Tibial artery (tissue), 4 donors: Measurements from ENCODE around the gene TEAD3.
"Not testable (repeated sequence)": the region's sequence is repeated elsewhere in the genome, so short reads cannot be mapped to it uniquely, and the experiment has no call there.

Experiments used
- DNase-seq, 2 donors: peaks; one replicate each; pipeline ENCODE4 v3.0.0-alpha.2; 2019
- H3K27ac ChIP-seq, 2 donors: fragments of 200-600 bp; sonication (generic) in 1 of 2; 1 replicate in 1 of 2; 2 replicates in 1 of 2; pipeline ENCODE4 v1.5.1; 2018 to 2019; ENCODE audit warnings: mild to moderate bottlenecking in 1 of 2
- H3K27me3 ChIP-seq, 2 donors: fragments of 200-600 bp; sonication (generic) in 1 of 2; one replicate each; pipeline versions ENCODE4 v1.5.1 to v1.6.0; 2016 to 2019
- H3K36me3 ChIP-seq, 3 donors: fragments of 200-600 bp; sonication (generic) in 2 of 3; one replicate each; pipeline ENCODE4 v1.5.1; 2016 to 2019; ENCODE audit warnings: mild to moderate bottlenecking in 2 of 3
- H3K4me1 ChIP-seq, 4 donors: fragments of 200-600 bp; sonication (generic) in 2 of 4; 1 replicate in 3 of 4; 2 replicates in 1 of 4; pipeline ENCODE4 v1.5.1; 2016 to 2019
- H3K4me3 ChIP-seq, 2 donors: fragments of 200-600 bp; sonication (generic) in 1 of 2; 1 replicate in 1 of 2; 2 replicates in 1 of 2; pipeline ENCODE4 v1.5.1; 2018 to 2019; ENCODE audit warnings: mild to moderate bottlenecking in 2 of 2
- H3K9me3 ChIP-seq, 3 donors: fragments of 200-600 bp; sonication (generic) in 1 of 3; one replicate each; pipeline ENCODE4 v1.5.1; 2016 to 2019
- intact Hi-C: fragments of 100-400 bp; cut with DNase I; formaldehyde crosslinking; loops from one replicate; pipeline ENCODE4 v1.15.0; 2023; ENCODE audit warnings: low total_unique reads
- TF ChIP-seq, protein P1 (sequence below), 2 experiments: fragments of 200-600 bp in 1 of 2; fragments of 450-650 bp in 1 of 2; IDR thresholded peaks; one replicate each; pipeline ENCODE4 v1.5.1; 2017 to 2019; ENCODE audit warnings: antibody characterized with exemption in 2 of 2, mild to moderate bottlenecking in 1 of 2, moderate library complexity in 1 of 2

The TEAD3 gene

DNA sequence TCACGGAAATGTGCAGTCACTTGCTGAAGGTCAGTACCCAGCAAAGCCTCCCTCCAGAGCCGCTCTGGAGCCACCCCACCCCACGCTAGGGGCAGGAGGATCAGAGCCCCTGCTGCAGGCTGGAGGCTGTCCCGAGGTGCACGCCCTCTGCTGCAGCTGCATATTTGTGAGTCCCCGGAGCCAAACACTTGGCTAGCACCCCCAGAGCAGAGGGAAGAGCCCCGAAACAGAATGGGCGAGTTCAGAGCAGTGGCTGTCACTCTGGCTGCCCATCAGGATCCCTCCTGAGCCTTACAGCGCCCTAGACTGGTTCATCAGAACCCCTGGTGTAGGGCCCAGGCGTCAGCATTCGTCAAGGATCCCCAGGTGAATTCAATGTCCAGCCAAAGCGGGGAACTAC is 25.3 kb upstream of the TEAD3 start:
- intact Hi-C loops, result loop anchor here (1.0 to 5.0 kb wide), 2 partner anchors 60 to 215 kb away; partner anchors contain the start of gene ARMC12
- Histone ChIP-seq H3K4me1 (peaks cover 0 to 9% (median 2%) of the 10 kb centered on the region in 4 donors), H3K36me3 (no peaks in the 10 kb centered on the region), H3K27me3 (peaks cover 0 to 6% of the 10 kb centered on the region in 2 donors), H3K9me3 (no peaks in the 10 kb centered on the region), H3K4me3 (no peak overlapping the region), H3K27ac (no peak overlapping the region)
- TF ChIP-seq, protein P1, sequence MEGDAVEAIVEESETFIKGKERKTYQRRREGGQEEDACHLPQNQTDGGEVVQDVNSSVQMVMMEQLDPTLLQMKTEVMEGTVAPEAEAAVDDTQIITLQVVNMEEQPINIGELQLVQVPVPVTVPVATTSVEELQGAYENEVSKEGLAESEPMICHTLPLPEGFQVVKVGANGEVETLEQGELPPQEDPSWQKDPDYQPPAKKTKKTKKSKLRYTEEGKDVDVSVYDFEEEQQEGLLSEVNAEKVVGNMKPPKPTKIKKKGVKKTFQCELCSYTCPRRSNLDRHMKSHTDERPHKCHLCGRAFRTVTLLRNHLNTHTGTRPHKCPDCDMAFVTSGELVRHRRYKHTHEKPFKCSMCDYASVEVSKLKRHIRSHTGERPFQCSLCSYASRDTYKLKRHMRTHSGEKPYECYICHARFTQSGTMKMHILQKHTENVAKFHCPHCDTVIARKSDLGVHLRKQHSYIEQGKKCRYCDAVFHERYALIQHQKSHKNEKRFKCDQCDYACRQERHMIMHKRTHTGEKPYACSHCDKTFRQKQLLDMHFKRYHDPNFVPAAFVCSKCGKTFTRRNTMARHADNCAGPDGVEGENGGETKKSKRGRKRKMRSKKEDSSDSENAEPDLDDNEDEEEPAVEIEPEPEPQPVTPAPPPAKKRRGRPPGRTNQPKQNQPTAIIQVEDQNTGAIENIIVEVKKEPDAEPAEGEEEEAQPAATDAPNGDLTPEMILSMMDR (IDR thresholded peaks at IDR 0.05), result no peak
- no peak for DNase-seq

DNA sequence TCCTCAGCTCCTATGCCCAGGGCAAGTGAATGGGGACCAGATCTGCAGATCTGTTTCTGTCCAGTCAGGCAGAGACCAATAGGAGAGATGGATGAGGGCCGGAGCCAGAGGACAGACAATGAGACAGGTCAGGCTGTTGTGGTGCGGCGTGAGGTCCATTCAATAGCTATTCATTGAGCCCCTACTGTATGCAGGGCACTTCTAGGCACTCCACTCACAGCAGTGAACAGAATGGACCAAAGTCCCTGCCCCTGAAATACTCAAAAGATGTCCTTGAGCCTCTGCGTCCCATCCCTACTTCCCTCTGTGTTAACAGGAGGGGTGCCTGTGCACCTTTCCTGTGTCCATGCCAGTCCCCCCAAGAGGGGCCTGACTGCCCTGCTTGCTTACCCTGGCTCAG is 24.4 kb upstream of the TEAD3 start:
- H3K4me3 ChIP-seq, result no peak overlapping the region
- H3K4me1 ChIP-seq, result peaks cover 0 to 9% (median 2%) of the 10 kb centered on the region in 4 donors
- H3K27me3 ChIP-seq, result peaks cover 0 to 6% of the 10 kb centered on the region in 2 donors
- TF ChIP-seq, protein P1 (IDR thresholded peaks at IDR 0.05), result no peak
- H3K9me3 ChIP-seq, result no peaks in the 10 kb centered on the region
- DNase-seq, result no peak
- intact Hi-C loops, result loop anchor here (5.0 kb wide), 1 partner anchor 61 kb away; no protein-coding TSS in a partner anchor
- H3K27ac ChIP-seq, result no peak overlapping the region
- no peaks in the 10 kb centered on the region for H3K36me3 ChIP-seq

DNA sequence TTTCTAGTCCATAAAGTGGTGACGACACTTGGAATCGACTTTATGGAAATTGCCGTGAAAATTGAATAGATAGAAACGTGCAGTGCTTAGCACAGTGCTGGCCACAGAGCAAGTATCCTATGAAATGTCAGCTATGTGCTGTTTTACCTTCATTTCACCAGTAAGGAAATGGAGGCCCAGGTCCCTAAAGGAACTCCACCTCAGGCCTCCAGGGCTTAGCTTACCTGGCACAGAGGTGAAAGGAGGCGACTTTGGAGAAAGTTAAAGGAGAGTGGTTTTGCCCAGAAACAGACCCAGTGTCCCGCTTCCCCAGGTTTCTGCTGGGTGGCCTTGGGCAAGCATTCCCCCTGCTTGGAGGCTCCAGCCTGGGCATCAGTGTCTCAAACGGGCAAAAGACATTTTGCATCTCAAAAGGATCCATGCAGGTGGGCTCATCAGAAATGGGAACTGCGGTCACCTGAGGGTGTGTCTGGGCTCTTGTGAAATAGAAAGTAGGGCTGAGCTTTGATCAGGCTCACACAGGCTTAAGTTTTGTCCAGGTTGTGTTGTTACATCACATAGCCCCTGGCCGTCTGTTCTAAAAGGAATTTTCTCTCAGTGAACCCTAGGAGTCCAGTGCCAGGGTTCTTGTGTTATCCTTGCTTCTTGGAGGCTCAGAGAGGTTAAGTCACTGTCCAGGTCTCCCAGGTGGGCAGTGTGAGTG is 22.6 kb upstream of the TEAD3 start:
- Histone ChIP-seq H3K9me3 (no peaks in the 10 kb centered on the region), H3K4me1 (peaks cover 0 to 9% (median 2%) of the 10 kb centered on the region in 4 donors), H3K27ac (no peak overlapping the region), H3K36me3 (no peaks in the 10 kb centered on the region), H3K4me3 (no peak overlapping the region), H3K27me3 (peaks cover 0 to 6% of the 10 kb centered on the region in 2 donors)
- intact Hi-C loops, result loop anchor here (5.0 kb wide), 1 partner anchor 63 kb away; no protein-coding TSS in a partner anchor
- TF ChIP-seq, protein P1 (IDR thresholded peaks at IDR 0.05), result no peak
- no peak for DNase-seq

DNA sequence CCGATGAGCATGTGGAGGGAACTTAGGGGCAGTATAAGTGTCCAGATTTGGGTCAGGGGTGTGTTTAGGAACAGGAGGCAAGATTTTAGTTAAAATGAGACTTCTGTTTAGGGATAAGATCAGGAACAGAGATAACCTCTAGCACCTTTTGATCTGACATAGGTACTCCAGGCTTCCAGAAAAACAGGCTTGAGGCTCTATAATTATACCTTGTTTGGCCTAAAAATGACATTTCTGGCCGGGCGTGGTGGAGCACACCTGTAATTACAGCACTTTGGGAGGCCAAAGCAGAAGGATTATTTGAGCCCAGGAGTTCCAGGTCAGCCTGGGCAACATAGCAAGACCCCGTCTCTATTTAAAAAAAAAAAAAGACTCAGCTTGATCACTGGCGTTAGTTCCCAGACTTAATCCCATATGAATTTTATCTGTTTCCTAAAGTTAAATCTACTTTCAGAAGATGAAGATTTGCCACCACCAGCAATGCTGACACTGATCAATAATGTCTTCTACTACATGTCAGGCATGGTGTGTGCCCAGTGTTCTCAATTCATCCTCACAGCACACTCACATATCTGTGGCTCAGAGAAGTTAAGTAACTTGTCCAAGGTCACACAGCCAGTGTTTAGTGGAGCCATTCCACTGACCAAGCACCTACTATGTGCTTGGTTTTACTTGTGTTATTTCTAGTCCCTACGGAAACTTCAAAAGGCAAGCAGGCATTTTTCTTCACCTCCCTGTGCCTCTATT is 21.9 kb upstream of the TEAD3 start:
- Histone ChIP-seq H3K27me3 (peaks cover 0 to 6% of the 10 kb centered on the region in 2 donors), H3K36me3 (no peaks in the 10 kb centered on the region), H3K27ac (no peak overlapping the region), H3K4me1 (peaks cover 0 to 9% (median 2%) of the 10 kb centered on the region in 4 donors), H3K9me3 (no peaks in the 10 kb centered on the region), H3K4me3 (no peak overlapping the region)
- intact Hi-C loops, result no loop called here
- no peak for DNase-seq
- TF ChIP-seq, protein P1 (IDR thresholded peaks at IDR 0.05), result no peak

DNA sequence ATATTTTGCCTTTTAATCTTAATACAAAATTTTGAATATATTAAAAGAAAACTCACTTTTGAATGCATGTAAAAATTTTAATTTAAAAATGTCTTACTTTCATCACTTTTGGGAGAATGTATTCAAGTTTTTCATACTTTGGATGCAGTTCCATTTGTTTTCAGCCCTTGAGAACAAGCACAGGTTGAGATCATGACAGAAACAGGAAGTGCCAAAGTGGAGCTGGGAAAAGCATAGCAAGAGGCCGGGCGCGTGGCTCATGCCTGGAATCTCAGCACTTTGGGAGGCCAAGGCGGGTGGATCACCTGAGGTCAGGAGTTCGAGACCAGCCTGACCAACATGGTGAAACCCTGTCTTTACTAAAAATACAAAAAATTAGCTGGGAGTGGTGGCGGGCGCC is 21.1 kb upstream of the TEAD3 start:
- H3K4me1 ChIP-seq, DNase-seq, H3K36me3 ChIP-seq, H3K4me3 ChIP-seq, H3K27ac ChIP-seq, H3K9me3 ChIP-seq, intact Hi-C loops: not testable (repeated sequence)
- H3K27me3 ChIP-seq, result peaks cover 0 to 11% of the 10 kb centered on the region in 2 donors

DNA sequence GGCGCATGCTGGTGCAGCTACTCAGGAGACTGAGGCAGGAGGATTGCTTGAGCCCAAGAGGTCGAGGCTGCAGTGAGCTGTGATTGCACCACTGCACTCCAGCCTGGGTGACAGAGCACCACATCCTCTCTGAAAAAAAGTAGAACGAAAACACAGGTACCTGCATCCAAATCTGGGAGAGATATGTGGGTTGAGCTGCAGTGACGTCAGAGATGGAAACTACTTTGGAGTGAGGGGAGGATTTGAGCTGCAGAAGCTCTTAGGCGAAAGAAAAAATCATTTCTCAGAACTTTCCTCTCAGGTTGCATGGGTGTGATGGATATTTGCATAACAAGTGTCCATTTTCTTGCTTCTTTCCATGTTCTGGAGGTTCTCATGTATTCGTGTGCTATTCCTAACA is 19.8 kb upstream of the TEAD3 start:
- Histone ChIP-seq H3K4me3 (no peak overlapping the region), H3K9me3 (no peaks in the 10 kb centered on the region), H3K27ac (no peak overlapping the region), H3K36me3 (no peaks in the 10 kb centered on the region), H3K4me1 (peaks cover 0 to 5% (median 4%) of the 10 kb centered on the region in 4 donors), H3K27me3 (peaks cover 3 to 18% of the 10 kb centered on the region in 2 donors)
- no peak for DNase-seq
- TF ChIP-seq, protein P1 (IDR thresholded peaks at IDR 0.05), result no peak
- intact Hi-C loops, result no loop called here

DNA sequence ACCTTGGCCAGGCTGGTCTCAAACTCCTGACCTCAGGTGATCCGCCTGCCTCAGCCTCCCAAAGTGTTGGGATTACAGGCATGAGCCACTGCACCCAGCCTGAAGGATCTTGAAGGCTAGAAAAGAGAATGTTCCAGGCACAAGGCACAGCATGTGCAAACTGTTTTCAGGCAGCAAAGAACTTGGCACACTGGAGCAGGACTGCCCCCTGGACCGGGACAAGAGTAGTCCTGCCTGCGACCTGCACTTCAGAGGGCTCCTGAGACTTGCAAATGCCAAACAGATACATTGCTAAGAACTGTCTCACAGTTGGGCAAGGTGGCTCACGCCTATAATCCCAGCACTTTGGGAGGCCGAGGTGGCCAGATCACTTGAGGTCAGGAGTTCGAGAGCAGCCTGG is 19.1 kb upstream of the TEAD3 start:
- H3K36me3 ChIP-seq, H3K4me3 ChIP-seq, H3K9me3 ChIP-seq, intact Hi-C loops, H3K4me1 ChIP-seq, H3K27ac ChIP-seq, DNase-seq: not testable (repeated sequence)
- H3K27me3 ChIP-seq, result peaks cover 3 to 25% of the 10 kb centered on the region in 2 donors
